ENCODE measurements around the gene BBS10. TPM values are rescaled to one million over a fixed set of nuclear protein-coding genes. Genes with fewer than 3 reads are reported as not detected.

BBS10 gene
- polyA plus RNA-seq, 1 donor from 2014 or later = 15.4 TPM

- no peaks in the 10 kb centered on the region for H3K79me2 ChIP-seq (replicated peaks; ENCODE audit: insufficient read depth, low read length)
- H3K36me3 ChIP-seq (ENCODE audit: insufficient read depth, low read length) = no peaks in the 10 kb centered on the region
- no peak overlapping the region for H3K27ac ChIP-seq (ENCODE audit: low read length)
- no peak overlapping the region for H3K4me3 ChIP-seq (ENCODE audit: low read length)
- H3F3A ChIP-seq (ENCODE audit: insufficient read depth, low read length, poor library complexity, severe bottlenecking) = no peaks in the 10 kb centered on the region
- H3K9ac ChIP-seq (ENCODE audit: low read length) = no peak overlapping the region
- H3K9me2 ChIP-seq (ENCODE audit: insufficient read depth, low read length) = no peaks in the 10 kb centered on the region
- H3K9me3 ChIP-seq (ENCODE audit: low read length) = no peaks in the 10 kb centered on the region
- H4K20me1 ChIP-seq (ENCODE audit: insufficient read depth) = no peaks in the 10 kb centered on the region
- H2AFZ ChIP-seq (ENCODE audit: low read depth, low read length) = no peak overlapping the region
- TF ChIP-seq CTCF (IDR thresholded peaks at IDR 0.05; ENCODE audit: poor library complexity, severe bottlenecking) (no peak), SMC3 (conservative IDR thresholded peaks at IDR 0.05; ENCODE audit: poor library complexity) (no peak), EZH2 (IDR thresholded peaks at IDR 0.05; ENCODE audit: borderline replicate concordance, insufficient read depth, low read length, poor library complexity, severe bottlenecking) (no peak), RAD21 (conservative IDR thresholded peaks at IDR 0.05) (no peak), POLR2AphosphoS5 (IDR thresholded peaks at IDR 0.05) (no peak), MXI1 (conservative IDR thresholded peaks at IDR 0.05; ENCODE audit: poor library complexity, severe bottlenecking) (no peak), REST (IDR thresholded peaks at IDR 0.05; ENCODE audit: borderline replicate concordance) (no peak), TAF1 (IDR thresholded peaks at IDR 0.05; ENCODE audit: low read depth) (no peak), EP300 (conservative IDR thresholded peaks at IDR 0.05; ENCODE audit: poor library complexity, severe bottlenecking) (no peak)
- no peaks in the 10 kb centered on the region for H3K27me3 ChIP-seq (ENCODE audit: insufficient read depth, low read depth, low read length)
- no peak overlapping the region for H3K4me2 ChIP-seq (ENCODE audit: low read length)
Measured at GRCh38 chr12:76303989-76304460, 44.2 kb downstream of the BBS10 start.

GRCh38 chr12:76303365-76303764, 44.9 kb downstream of the BBS10 start:
- no peak overlapping the region for H3K4me3 ChIP-seq (ENCODE audit: low read length)
- no peak overlapping the region for H2AFZ ChIP-seq (ENCODE audit: low read depth, low read length)
- no peak for TF ChIP-seq RAD21 (conservative IDR thresholded peaks at IDR 0.05)
- TF ChIP-seq EZH2 (IDR thresholded peaks at IDR 0.05; ENCODE audit: borderline replicate concordance, insufficient read depth, low read length, poor library complexity, severe bottlenecking) = no peak
- TF ChIP-seq TAF1 (IDR thresholded peaks at IDR 0.05; ENCODE audit: low read depth) = no peak
- TF ChIP-seq MXI1 (conservative IDR thresholded peaks at IDR 0.05; ENCODE audit: poor library complexity, severe bottlenecking) = no peak
- no peak for TF ChIP-seq SMC3 (conservative IDR thresholded peaks at IDR 0.05; ENCODE audit: poor library complexity)
- no peak for TF ChIP-seq POLR2AphosphoS5 (IDR thresholded peaks at IDR 0.05)
- TF ChIP-seq REST (IDR thresholded peaks at IDR 0.05; ENCODE audit: borderline replicate concordance) = no peak
- TF ChIP-seq CTCF (IDR thresholded peaks at IDR 0.05; ENCODE audit: poor library complexity, severe bottlenecking) = no peak
- TF ChIP-seq EP300 (conservative IDR thresholded peaks at IDR 0.05; ENCODE audit: poor library complexity, severe bottlenecking) = no peak
- no peaks in the 10 kb centered on the region for H3K27me3 ChIP-seq (ENCODE audit: insufficient read depth, low read depth, low read length)
- no peak overlapping the region for H3K9ac ChIP-seq (ENCODE audit: low read length)
- no peaks in the 10 kb centered on the region for H3K79me2 ChIP-seq (replicated peaks; ENCODE audit: insufficient read depth, low read length)
- no peak overlapping the region for H3K27ac ChIP-seq (ENCODE audit: low read length)
- no peaks in the 10 kb centered on the region for H4K20me1 ChIP-seq (ENCODE audit: insufficient read depth)
- H3K4me2 ChIP-seq (ENCODE audit: low read length) = no peak overlapping the region
- no peaks in the 10 kb centered on the region for H3F3A ChIP-seq (ENCODE audit: insufficient read depth, low read length, poor library complexity, severe bottlenecking)
- no peaks in the 10 kb centered on the region for H3K9me2 ChIP-seq (ENCODE audit: insufficient read depth, low read length)
- no peaks in the 10 kb centered on the region for H3K9me3 ChIP-seq (ENCODE audit: low read length)
- no peaks in the 10 kb centered on the region for H3K36me3 ChIP-seq (ENCODE audit: insufficient read depth, low read length)

Data from neural cell (in vitro differentiated cells).